Measurements from ENCODE around the gene PIH1D1. TPM values are rescaled to one million over a fixed set of nuclear protein-coding genes. Genes with fewer than 3 reads are reported as not detected.

The PIH1D1 gene
- total RNA-seq, 6 experiments from 2014 or later = 37.4 to 57.7 (median 43.4) TPM

- Histone ChIP-seq H3K27ac (no peak overlapping the region), H3K27me3 (peaks cover 13 to 19% of the 10 kb centered on the region in 2 donors), H3K4me3 (no peak overlapping the region), H3K36me3 (no peaks in the 10 kb centered on the region), H3K4me1 (no peaks in the 10 kb centered on the region), H3K9me3 (no peaks in the 10 kb centered on the region)
- DNase-seq = no peak
- no peak for TF ChIP-seq CTCF (IDR thresholded peaks at IDR 0.05)
- WGBS (ENCODE audit: insufficient coverage, low coverage, low lambda C conversion rate, missing lambda C conversion rate) = 3% methylated on average over 12 of the region's 45 CpGs
- intact Hi-C loops (cut with DNase I) = no loop called here
- ATAC-seq = peak in 3 of 4 donors; percentile 36 to 42 (median 38)
Measured at GRCh38 chr19:49427855-49428546, 23.6 kb downstream of the PIH1D1 start.

- Histone ChIP-seq H3K9me3 (no peaks in the 10 kb centered on the region), H3K27ac (no peak overlapping the region), H3K27me3 (peaks cover 11 to 19% of the 10 kb centered on the region in 2 donors), H3K4me1 (peaks cover 0 to 2% (median 0%) of the 10 kb centered on the region in 4 donors), H3K36me3 (no peaks in the 10 kb centered on the region), H3K4me3 (no peak overlapping the region)
- TF ChIP-seq CTCF (IDR thresholded peaks at IDR 0.05) = no peak
- TF ChIP-seq POLR2A (IDR thresholded peaks at IDR 0.05) = no peak
- 35% methylated on average over 6 of the region's 12 CpGs for WGBS (ENCODE audit: insufficient coverage, low coverage, low lambda C conversion rate, missing lambda C conversion rate)
- no peak for DNase-seq
- no peak for ATAC-seq
- intact Hi-C loops (cut with DNase I) = no loop called here
Measured at GRCh38 chr19:49427339-49427738, 24.3 kb downstream of the PIH1D1 start.

GRCh38 chr19:49425922-49426592 lies 25.6 kb downstream of the PIH1D1 start:
- Histone ChIP-seq H3K27ac (no peak overlapping the region), H3K4me1 (peaks cover 0 to 6% (median 0%) of the 10 kb centered on the region in 4 donors), H3K9me3 (no peaks in the 10 kb centered on the region), H3K4me3 (no peak overlapping the region), H3K27me3 (peaks cover 9 to 15% of the 10 kb centered on the region in 2 donors), H3K36me3 (no peaks in the 10 kb centered on the region)
- WGBS (ENCODE audit: insufficient coverage, low coverage, low lambda C conversion rate, missing lambda C conversion rate) = 2% methylated on average over 19 of the region's 30 CpGs
- intact Hi-C loops (cut with DNase I) = no loop called here
- TF ChIP-seq CTCF (IDR thresholded peaks at IDR 0.05) (no peak), POLR2A (IDR thresholded peaks at IDR 0.05) (no peak)
- ATAC-seq (no peak), DNase-seq (no peak)

- DNase-seq = no peak
- H3K36me3 ChIP-seq = no peaks in the 10 kb centered on the region
- 36% methylated on average over 4 of the region's 7 CpGs for WGBS (ENCODE audit: insufficient coverage, low coverage, low lambda C conversion rate, missing lambda C conversion rate)
- no peak within 1 kb of the TSS for H3K27ac ChIP-seq
- H3K4me3 ChIP-seq = no peak within 1 kb of the TSS
- intact Hi-C loops (cut with DNase I) = no loop called here
- peaks cover 0 to 7% (median 0%) of the 10 kb centered on the region in 4 donors for H3K4me1 ChIP-seq
- H3K9me3 ChIP-seq = no peaks in the 10 kb centered on the region
- TF ChIP-seq POLR2A (IDR thresholded peaks at IDR 0.05) (no peak), CTCF (IDR thresholded peaks at IDR 0.05) (no peak)
- no peak for ATAC-seq
- peaks cover 9 to 23% of the 10 kb centered on the region in 2 donors for H3K27me3 ChIP-seq
Measured at GRCh38 chr19:49425178-49425577, 26.4 kb downstream of the PIH1D1 start, which contains the start of gene GFY. GFY (plus strand) TSS chr19:49425388; CDS start chr19:49426431, 1,043 bp downstream.

Data from right lobe of liver (tissue), 6 donors.